Stimulated activated CD4-positive, alpha-beta T cell treated with anti-CD3 and anti-CD28 coated beads, TNF-alpha, amount 100 ng/mL, for 1 hour (primary cell): ENCODE results near the gene HPS3.

ENCODE experiments used
- DNase-seq, 3 donors: peaks; one replicate each; pipeline ENCODE4 v3.0.0-alpha.2; 2020; ENCODE audit warnings: low read depth in 3 of 3, low spot score in 1 of 3

Gene HPS3

DNA sequence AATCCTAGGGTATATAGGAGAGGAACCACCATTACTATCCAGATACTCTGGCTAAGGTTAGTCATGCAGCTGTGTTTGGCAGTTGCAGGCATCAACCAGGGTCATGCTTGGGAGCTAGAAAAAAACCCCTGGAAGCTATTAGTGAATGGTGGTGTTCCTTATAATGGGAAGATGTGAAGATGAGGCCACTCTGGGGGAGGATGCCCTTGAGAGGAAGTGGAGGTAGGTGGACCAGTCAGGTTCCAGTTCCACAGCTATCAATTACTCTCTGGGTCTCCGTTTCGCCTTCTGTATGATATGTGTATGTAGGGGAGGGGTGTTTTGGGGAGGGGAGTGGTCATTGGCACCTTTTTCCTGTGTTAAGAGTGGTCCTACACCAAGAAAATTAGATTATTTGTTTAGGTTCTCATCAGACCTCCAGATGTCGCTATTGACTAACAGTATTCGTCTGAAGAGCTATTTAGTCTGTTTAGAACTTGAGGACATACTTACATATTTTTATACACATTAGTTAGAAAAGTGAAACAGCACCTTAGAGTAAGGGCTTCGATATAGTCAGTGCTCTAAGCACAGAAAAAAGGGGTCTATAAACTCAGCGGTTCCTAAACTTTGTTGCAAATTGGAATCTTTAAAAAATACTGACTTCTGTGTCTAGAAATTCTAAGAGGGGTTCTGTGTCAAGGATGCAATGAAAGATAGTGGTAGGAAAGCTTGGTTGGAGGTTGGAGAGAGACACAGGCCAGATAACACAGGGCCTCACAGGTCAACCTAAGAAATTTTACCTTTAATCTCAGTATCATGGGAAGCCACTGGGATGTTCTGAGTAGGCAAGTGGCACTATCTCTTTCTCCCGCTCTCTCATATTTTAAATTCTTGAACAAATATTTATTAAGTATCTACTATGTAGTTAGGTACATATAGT lies 9.1 kb upstream of the HPS3 start:
- no peak for DNase-seq

- no peak for DNase-seq
These were observed 6.5 kb upstream of the HPS3 start for GRCh38 chr3:149122721-149123578.

DNA sequence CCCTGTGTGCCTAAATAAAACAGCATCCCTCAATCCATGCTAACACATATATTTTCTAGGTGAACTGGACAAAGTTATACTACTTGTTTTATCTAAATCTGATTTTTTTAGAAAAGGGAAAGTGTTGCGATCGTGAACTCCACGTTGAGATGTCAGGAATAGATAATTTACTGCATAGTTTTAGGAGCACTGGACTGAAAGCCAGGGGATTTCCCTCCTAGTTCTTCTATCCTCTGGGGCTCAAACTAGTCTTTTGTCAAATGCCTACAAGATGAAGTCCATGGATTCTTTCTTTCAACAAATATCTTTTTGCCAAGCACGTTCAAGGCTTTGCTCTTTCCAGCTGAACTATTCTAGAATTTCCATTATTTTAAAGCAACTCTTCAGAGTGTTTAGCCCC lies 617 bp upstream of the HPS3 start:
- no peak for DNase-seq

- DNase-seq, result no peak
These were observed 2.2 kb downstream of the HPS3 start for GRCh38 chr3:149131589-149131988.

GRCh38 chr3:149134575-149134974 lies 5.1 kb downstream of the HPS3 start:
- no peak for DNase-seq

- DNase-seq, result no peak
These were observed 13.2 kb downstream of the HPS3 start for GRCh38 chr3:149142682-149143081.

GRCh38 chr3:149145356-149145755 lies 15.9 kb downstream of the HPS3 start:
- no peak for DNase-seq

DNA sequence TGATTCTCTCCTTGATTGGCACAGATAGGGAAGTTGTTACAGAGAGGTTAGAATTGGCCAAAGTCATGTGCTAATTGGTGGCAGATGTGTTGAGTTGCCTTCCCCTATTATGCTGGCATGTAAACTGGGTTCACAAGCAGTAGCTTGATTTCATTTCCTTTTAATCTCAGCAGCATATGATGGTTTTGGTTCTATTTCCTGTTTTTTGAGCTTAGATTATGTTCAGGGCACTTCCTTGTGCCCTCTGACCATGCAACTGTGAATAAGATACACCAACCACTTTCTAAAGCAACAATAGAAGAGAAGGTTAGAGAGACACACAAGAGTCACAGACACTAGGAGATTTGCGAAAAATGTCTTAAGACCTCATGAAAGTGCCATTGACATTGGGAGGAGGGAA lies 16.5 kb downstream of the HPS3 start:
- DNase-seq, result no peak

DNA sequence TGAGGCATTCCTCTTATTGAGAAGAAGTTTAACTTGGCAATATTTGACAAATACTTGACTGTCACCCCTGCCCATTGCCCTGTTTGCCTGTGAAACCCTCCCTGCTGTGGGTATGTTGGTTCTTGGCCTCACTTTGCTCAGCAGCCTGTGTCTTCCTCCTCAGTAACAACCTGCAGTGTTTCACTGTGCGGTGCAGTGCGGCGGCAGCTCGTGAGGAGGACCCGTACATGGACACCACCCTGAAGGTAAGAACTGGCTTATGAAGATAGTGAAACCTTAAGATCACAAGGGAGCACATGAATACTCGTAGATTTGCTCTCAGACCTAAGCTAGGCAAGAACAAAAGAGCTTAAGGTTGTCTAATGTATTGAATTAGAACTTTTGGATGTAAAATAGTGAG lies 21.0 kb downstream of the HPS3 start:
- no peak for DNase-seq

GRCh38 chr3:149151843-149152242 lies 22.4 kb downstream of the HPS3 start:
- DNase-seq, result no peak

- DNase-seq, result no peak
These were observed 23.0 kb downstream of the HPS3 start for GRCh38 chr3:149152420-149152819.

DNA sequence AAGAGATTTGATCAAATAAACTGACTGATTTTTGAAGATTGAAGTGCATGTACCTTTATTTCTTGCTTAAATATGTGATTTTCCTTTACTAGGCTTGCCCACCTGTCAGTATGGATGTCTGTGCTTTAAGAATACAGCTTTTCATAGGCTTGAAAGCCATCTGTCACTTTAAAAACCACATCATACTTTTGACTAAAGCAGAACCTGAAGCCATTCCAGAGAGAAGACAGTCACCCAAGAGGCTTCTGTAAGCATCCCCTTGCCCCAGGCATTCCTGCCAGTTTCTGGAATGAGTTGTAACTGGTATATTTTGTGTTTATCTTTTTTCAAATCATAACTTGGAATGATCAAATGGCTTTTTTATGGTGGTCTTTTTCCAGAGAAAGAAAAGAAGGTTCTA lies 24.0 kb downstream of the HPS3 start:
- no peak for DNase-seq

DNA sequence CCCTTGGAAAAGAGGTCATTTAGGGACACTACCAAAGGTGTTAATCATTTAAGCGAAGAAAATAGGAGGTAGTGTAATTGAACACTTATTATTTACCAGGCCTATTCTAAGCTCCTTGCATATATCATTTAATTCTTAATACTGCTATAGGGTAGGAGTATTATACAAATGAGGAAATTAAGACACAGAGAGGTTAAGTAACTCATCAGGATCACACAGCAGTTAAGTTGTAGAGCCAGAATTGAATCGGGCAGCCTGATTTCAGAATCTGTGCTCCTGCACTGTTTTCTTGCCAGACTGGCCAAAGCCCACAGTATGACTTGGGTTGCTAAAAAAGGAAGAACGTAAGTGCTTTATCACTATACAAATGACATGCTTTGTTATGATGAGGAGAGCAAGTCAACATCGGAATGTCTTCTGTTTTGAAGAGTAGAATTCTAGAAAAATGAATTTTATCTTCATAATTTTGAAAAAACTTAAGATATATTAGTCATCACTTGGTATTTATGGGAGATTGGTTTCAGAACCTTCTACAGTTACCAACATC lies 31.4 kb downstream of the HPS3 start:
- DNase-seq, result no peak

DNA sequence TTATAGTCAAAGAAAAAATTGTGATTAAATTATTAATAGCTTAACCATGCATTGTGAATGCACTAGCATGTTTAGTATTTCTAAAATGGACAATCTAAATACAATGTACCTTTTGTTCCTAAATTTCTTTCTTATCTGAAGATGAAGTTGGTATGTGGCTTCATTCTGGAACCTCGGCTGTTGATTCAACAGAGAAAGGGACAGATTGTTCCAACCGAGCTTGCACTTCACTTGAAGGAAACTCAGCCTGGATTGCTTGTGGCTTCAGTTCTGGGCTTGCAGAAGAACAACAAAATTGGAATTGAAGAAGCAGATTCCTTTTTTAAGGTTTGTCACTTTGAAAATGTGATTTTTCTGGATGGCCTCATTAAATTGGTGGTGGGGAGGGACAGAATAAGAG lies 32.6 kb downstream of the HPS3 start:
- no peak for DNase-seq

DNA sequence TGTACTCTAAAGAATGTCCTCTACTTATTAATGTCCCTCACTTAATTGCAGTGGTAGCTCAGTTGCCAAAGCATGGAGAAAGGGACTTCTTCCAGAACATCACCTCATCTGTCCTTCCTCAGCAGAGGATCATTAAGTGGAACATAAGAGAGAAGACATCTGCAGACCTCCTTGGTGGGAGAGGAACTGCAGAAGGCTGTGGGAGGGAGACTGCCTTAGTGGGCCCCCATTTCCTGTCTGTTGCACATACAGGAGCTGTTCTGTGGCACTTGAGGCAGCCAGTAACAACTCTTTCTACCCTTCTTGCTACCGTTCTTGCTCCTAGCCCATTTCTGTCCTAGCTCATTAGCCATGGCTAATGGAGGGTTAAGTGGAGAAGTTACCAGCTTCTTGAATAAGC lies 33.6 kb downstream of the HPS3 start:
- no peak for DNase-seq

DNA sequence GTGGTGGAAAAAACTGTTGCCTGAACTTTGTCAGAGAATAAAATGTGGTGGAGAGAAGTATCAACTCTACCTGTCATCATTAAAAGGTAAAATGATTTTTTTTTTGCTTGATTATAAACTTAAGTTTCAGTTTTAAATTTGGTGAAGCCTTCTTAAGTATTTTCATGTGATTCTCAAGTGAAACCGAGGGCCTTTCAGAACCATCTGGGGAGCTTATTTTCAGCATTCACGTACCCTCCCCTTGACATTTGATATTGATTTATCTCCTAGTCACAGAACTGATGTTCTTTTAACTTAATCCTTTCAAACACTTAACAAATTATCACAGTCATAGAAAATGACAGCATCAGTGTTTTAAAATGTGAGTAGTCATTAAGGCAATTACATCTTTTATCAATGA lies 38.5 kb downstream of the HPS3 start:
- no peak for DNase-seq

GRCh38 chr3:149170672-149171071 lies 41.2 kb downstream of the HPS3 start:
- DNase-seq, result no peak

DNA sequence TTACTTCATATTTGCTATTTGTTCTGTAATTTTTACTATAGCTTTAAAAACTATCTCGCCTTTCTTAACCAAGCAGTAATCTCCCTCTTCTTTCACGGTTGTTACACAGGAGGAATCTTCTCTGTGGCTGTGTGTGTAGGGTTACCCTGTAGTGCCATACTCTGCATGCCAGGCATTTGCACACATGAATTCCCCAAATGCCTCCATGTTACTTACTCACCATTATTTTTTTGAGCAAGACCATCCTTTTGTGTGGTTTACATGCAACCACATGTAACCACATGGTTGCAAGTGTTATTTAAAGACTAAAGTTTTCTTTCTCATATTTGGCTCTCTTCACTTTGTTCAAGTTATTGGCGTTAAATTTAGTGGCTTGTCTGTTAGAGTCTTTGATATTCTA lies 45.5 kb downstream of the HPS3 start:
- no peak for DNase-seq

GRCh38 chr3:149177122-149177521 lies 47.7 kb downstream of the HPS3 start:
- DNase-seq, result no peak

DNA sequence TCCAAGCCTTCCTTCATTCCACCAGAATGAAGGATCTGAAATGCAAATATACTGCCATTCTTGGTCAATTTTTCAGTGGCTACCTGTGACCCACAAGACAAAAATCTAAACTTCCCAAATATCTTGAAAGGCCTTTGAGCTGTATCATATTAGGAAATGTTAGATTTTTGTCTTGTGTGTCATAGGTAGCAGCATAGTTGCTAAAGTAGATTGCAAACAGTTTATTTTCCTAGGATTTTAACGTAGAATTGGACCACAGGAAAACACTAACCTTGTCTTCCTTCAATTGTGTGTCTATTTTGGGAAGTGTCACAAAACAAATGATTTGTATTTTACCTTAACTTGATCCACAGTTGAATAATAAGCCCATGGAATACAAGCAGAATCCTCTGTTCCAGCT lies 49.8 kb downstream of the HPS3 start:
- no peak for DNase-seq

DNA sequence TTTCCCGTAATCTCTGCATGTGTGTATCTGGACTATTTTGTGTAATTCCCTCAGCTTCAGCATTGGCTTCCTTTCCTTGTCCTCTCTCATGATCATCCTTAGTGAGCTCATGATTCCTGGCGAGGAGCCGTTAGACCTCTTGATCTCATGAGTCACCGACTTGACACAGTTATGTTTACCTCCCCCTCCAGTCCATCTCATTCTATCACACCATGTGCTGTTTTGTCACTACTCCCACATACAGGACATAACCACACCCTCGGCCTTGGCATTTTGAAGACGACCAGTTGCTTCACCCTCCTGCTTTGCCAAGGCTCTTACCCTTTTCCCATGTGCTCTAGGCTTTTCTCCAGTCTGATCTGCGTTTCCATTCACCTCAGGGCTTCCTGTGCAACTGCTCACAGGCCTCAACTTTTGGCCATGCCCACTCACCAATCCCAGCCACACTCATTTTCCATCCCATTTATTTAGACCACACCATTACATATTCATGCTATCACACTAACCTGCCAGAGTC lies 50.7 kb downstream of the HPS3 start:
- no peak for DNase-seq

- no peak for DNase-seq
These were observed 51.7 kb downstream of the HPS3 start for GRCh38 chr3:149181182-149181581.
